Stimulated activated CD4-positive, alpha-beta T cell treated with anti-CD3 and anti-CD28 coated beads, Interleukin-4, amount 100 ng/mL, for 24 hours (primary cell): Measurements from ENCODE around the gene ITLN2.
"Not testable (repeated sequence)": the region's sequence is repeated elsewhere in the genome, so short reads cannot be mapped to it uniquely, and the experiment has no call there.

Source experiments
- DNase-seq: peaks from one replicate; pipeline ENCODE4 v3.0.0-alpha.2; 2020

Gene ITLN2

GRCh38 chr1:160952129-160952510 is 2.5 kb downstream of the ITLN2 start:
- no peak for DNase-seq

- DNase-seq: peak; percentile 74
Observed at GRCh38 chr1:160951443-160952128, 3.0 kb downstream of the ITLN2 start.

GRCh38 chr1:160950657-160951056 is 4.0 kb downstream of the ITLN2 start:
- no peak for DNase-seq

GRCh38 chr1:160949881-160950280 is 4.7 kb downstream of the ITLN2 start:
- no peak for DNase-seq

- not testable (repeated sequence) for DNase-seq
Observed at GRCh38 chr1:160949216-160949880, 5.3 kb downstream of the ITLN2 start.

GRCh38 chr1:160947174-160947759 is 7.3 kb downstream of the ITLN2 start:
- DNase-seq: not testable (repeated sequence)

GRCh38 chr1:160945881-160946280 is 8.7 kb downstream of the ITLN2 start:
- DNase-seq: not testable (repeated sequence)

- DNase-seq: no peak
Observed at GRCh38 chr1:160945079-160945478, 9.5 kb downstream of the ITLN2 start.

- DNase-seq: no peak
Observed at GRCh38 chr1:160942926-160943325, 11.7 kb downstream of the ITLN2 start.

GRCh38 chr1:160936666-160937065 is 17.9 kb downstream of the ITLN2 start:
- not testable (repeated sequence) for DNase-seq

- DNase-seq: no peak
Observed at GRCh38 chr1:160935527-160936258, 18.9 kb downstream of the ITLN2 start.

GRCh38 chr1:160933305-160933704 is 21.3 kb downstream of the ITLN2 start:
- DNase-seq: not testable (repeated sequence)

GRCh38 chr1:160925652-160926244 is 28.9 kb downstream of the ITLN2 start:
- no peak for DNase-seq

- no peak for DNase-seq
Observed at GRCh38 chr1:160924791-160925651, 29.6 kb downstream of the ITLN2 start.

GRCh38 chr1:160916666-160917065 is 37.9 kb downstream of the ITLN2 start:
- no peak for DNase-seq

GRCh38 chr1:160913229-160913628 is 41.4 kb downstream of the ITLN2 start:
- not testable (repeated sequence) for DNase-seq

GRCh38 chr1:160911925-160912324 is 42.7 kb downstream of the ITLN2 start:
- DNase-seq: no peak

GRCh38 chr1:160911441-160911840 is 43.2 kb downstream of the ITLN2 start:
- no peak for DNase-seq

- DNase-seq: no peak
Observed at GRCh38 chr1:160910170-160910750, 44.3 kb downstream of the ITLN2 start.

GRCh38 chr1:160907976-160908375 is 46.6 kb downstream of the ITLN2 start:
- no peak for DNase-seq

GRCh38 chr1:160905617-160905989 is 49.0 kb downstream of the ITLN2 start:
- no peak for DNase-seq
